Fibroblast of skin of abdomen (primary cell): Measurements from ENCODE around the gene PI4K2B.
A peak's percentile ranks its signal among the peaks of the same experiment; 100 is the strongest.
"Not testable (repeated sequence)": the region's sequence is repeated elsewhere in the genome, so short reads cannot be mapped to it uniquely, and the experiment has no call there.

Source experiments
- DNase-seq: peaks from one replicate; pipeline ENCODE4 v3.0.0-alpha.2; 2013

The PI4K2B gene

DNA sequence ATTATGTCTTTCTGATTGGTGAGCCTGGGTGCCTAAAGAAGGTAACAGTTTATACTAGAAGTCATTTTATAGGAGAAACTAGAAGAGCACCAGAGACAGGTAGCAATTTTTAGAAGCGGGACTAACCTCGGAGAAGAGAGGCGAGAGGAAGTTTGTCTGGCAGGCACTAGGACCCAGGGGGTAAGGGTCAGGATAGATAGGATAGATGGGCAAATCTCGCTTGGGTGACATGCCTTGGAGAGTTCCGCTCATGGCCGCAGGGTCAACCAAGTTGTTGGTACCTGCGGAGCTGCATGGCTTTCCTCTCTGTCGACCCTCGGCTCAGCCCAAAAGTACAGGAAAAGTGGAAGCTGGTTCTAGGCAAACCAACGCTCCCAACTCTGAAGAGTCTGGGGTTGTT lies 11.3 kb downstream of the PI4K2B start:
- DNase-seq, result no peak

DNA sequence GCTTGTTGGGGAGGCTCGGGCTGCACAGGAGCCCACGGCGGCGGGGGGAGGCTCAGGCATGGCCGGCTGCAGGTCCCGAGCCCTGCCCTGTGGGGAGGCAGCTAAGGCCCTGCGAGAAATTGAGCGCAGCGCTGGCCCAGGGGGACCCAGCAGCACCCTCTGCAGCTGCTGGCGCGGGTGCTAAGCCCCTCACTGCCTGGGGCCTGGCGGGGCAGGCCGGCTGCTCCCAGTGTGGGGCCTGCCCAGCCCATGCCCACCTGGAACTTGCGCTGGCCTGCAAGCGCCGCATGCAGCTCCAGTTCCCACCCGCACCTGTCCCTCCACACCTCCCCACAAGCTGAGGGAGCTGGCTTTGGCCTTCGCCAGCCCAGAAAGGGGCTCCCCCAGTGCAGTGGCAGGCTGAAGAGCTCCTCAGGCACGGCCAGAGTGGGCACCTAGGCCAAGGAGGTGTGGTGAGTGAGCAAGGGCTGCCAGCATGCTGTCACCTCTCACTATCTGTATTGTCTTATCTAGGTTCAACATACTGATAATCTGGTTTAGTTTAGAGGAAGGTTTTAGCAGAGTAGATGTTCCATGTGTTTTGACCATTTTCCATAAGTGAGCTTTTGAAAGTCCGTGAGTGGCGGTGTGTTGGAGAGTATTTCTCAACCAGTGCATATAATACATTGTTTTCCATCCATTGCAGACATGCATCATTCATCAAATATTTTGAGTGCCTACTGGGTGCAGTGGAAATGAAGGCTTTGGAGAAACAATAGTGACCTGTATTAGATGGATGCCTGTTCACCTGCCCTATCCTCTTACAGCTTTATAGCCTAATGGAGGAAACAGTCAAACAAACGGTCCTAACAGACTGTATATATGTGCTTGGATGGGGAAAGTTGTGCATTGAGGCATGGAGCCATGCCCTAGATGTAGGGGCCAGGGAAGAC lies 13.1 kb downstream of the PI4K2B start:
- DNase-seq, result no peak

DNA sequence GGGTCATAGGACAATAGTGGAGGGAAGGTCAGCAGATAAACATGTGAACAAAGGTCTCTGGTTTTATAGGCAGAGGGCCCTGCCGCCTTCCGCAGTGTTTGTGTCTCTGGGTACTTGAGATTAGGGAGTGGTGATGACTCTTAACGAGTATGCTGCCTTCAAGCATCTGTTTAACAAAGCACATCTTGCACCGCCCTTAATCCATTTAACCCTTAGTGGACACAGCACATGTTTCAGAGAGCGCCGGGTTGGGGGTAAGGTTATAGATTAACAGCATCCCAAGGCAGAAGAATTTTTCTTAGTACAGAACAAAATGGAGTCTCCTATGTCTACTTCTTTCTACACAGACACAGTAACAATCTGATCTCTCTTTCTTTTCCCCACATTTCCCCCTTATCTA lies 15.0 kb downstream of the PI4K2B start:
- DNase-seq, result not testable (repeated sequence)

DNA sequence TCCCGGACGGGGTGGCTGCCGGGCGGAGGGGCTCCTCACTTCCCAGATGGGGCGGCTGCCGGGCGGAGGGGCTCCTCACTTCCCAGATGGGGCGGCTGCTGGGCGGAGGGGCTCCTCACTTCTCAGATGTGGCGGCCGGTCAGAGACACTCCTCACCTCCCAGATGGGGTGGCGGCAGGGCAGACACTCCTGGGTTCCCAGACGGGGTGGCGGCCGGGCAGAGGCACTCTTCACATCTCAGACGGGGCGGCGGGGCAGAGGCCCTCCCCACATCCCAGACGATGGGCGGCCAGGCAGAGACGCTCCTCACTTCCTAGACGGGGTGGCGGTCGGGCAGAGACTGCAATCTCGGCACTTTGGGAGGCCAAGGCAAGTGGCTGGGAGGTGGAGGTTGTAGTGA lies 15.7 kb downstream of the PI4K2B start:
- DNase-seq, result not testable (repeated sequence)

DNA sequence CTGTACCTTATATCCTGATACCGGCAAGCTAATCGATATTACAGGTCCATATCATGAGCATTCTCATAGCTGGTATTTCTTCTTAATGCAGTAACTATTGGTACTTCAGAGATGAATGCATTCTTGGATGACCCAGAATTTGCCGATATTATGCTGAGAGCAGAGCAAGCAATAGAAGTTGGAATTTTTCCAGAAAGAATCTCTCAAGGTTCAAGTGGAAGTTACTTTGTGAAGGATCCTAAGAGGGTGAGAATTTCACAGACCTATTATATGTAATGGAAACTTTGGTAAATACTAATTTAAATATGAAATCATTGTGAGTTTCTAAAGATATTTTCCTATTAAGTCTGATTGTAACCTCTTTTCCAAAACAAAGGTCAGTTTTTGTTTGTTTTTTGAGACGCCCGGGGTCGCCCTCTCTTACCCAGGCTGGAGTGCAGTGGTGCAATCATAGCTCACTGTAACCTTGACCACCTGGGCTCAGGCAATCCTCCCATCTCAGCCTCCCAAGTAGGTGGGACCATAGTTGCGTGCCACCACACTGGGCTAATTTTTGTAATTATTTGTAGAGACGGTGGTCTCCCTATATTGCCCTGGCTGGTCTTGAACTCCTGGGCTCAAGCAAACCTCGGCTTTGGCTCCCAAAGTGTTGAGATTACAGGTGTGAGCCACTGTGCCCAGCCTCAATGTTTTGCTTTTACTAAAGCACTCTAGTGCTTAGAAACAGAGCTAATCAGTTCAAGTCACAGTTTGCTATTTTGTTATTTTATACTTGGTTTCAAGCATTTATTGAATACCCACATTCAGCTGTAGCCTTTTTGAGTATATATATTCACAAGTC lies 18.6 kb downstream of the PI4K2B start:
- no peak for DNase-seq

DNA sequence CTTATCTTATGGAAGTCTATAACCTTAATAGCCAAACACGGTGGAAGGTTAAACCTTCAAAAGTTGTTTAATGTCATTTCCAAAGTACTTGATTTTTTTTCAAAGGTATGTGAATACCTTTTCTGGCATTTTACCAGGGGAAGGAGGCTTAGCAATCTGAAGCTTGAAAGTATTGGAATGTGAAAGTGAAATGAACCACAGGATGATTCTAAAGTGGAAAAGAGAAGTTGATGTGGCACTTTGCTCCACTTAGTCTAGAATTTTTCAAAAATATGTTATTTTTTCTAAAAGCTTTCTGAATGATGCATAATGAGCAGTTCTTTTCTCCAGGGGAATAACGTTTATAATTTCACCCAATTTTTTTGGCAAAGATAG lies 19.2 kb downstream of the PI4K2B start:
- no peak for DNase-seq

DNA sequence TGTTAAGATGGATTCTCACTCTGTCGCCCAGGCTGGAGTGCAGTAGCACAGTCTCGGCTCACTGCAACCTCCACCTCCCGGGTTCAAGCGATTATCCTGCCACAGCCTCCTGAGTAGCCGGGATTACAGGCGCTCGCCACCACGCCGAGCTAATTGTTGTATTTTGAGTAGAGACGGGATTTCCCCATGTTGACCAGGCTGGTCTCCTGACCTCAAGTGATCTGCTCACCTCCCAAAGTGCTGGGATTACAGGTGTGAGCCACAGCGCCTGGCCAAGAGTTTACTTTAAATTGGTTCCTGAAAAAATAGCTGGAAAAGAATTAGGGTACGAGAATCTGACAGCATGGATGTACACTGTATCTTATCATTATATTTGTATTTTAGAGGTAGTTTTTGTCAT lies 20.0 kb downstream of the PI4K2B start:
- not testable (repeated sequence) for DNase-seq

DNA sequence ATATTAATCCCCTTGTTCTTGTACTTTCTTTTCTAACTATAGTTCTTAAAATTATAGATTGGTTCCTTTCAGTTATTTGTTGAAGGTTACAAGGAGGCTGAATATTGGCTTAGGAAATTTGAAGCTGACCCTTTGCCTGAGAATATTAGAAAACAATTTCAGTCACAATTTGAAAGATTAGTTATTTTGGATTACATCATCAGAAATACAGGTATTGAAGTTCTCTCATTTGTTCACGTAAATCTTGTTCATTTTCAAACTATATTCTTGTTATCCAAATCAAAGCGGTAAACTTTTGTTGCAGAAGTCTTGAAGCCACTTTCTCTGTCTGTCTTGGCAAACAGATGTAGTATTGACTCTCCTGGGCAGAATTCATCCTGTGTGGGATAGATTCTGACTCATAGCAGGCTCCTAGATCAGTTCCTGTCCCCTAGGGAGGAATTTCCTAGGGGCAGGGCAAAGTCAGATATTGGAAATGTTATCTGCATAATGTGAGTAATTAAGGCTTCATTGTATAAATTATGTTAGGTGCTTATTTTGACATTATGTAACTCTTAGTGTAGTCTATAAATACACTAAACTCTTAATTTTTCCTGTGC lies 25.2 kb downstream of the PI4K2B start:
- peak; percentile 47 for DNase-seq

DNA sequence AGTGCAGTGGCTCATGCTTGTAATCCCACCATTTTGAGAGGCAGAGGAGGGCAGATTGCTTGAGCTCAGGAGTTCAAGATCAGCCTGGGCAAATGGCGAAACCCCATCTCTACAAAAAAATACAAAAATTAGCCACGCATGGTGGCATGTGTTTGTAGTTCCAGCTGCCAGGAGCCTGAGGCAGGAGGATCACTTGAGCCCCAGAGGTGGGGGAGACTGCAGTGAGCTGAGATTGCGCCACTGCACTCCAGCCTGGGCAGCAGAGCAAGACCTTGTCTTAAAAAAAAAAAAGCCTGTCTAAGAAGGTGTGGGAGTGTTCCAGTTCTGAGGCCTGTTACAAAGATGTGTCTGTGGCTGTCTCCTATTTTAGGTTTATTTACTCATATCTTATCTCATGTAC lies 38.0 kb downstream of the PI4K2B start:
- DNase-seq, result no peak

DNA sequence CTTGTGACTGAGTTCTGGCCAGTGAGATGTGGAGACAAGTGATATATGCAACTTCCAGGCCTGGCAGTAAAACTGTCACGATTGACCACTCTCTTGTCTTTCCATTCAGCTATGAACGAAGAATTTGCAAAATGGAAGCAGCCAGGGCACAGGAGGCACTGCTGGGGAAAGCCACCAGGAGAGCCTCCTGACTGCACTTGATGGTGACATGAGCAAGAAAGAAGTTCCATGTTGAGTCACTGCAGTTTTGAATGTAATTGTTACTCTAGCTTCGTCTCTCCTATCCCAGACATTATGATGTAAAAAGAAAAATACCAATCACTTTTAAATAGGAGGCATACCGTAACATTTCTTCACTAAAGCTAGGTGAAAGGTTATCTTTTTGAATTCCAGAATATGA lies 46.4 kb downstream of the PI4K2B start:
- no peak for DNase-seq

DNA sequence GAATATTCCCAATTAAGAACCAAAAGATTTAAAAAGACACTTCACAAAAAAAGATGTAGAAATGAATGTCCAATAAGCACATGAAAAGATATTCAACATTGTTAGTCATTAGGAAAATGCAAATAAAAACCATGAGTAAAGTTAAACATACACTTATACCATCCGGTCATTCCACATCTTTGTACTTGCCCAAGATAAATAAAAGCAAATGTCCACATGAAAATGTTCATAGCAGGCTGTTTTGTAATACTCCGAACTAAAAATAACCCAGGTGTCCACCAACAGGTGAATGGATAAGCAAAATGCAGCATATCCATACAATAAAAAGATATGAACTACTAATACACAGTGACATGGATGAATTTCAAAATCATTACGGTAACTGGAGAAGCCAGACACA lies 50.1 kb downstream of the PI4K2B start:
- DNase-seq, result no peak

DNA sequence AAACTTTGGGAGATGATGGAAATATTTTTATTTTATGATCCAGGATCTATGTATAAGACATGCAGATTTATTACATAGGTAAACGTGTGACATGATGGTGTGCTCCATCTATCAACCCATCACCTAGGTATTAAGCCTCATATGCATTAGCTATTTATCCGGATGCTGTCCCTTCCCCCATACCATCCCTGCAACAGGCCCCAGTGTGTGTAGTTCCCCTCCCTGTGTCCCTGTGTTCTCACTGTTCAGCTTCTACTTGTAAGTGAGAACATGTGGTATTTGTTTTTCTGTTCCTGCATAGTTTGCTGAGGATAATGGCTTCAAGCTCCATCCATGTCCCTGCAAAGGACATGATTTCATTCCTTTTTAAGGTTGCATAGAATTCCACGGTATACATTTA lies 50.6 kb downstream of the PI4K2B start:
- no peak for DNase-seq

DNA sequence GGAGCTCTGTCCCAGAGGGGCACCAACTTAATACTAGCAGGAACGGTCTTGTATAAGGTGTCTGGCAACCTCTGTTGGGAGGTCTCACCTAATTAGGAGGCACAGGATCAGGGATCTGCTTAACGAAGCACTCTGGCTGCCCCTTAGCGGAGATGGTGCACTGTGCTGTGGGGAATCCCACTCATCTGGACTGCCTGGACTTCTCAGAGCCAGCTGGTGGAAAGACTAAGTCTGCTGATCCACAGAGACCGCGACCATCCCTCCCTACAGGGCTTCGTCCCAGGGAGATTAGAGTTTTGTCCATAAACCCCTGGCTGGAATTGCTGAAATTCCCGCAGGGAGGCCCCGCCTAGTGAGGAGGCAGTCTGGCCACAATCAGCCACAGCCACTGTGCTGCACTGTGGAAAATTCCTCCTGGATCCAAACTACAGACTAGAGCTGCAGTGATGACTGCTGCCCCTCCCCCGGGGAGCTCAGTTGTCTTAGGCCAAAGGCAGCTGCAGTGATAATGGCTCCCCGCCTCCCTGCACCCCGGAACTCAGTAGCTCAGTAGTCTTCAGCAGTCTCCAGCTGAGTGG lies 56.7 kb downstream of the PI4K2B start:
- DNase-seq, result no peak

DNA sequence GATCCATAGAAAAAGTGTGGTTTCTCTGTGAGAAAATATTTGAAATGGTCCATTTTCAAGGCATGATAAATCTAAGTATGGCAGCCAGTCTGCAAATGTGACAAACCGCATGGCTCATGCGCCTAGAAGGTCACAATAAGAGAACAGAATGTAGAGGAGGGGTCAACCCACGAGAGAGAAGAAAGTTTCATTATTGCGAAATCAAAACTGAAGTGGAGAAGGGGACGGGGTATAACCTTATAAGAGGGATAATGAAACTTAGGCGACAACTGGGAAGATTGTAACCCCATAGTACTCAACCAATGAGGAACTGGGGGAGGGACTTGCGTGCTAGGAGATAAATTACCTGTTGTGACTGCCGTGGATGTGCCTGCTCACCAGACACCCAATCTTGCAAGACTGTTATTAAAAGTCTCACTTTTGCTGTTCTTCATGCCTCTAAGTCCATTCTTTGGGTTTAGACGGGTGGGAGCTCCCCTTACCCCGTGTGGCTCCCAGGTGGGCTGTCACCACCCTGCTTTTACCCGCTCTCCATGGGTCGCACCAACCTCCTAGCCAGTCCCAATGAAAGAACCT lies 57.4 kb downstream of the PI4K2B start:
- no peak for DNase-seq

DNA sequence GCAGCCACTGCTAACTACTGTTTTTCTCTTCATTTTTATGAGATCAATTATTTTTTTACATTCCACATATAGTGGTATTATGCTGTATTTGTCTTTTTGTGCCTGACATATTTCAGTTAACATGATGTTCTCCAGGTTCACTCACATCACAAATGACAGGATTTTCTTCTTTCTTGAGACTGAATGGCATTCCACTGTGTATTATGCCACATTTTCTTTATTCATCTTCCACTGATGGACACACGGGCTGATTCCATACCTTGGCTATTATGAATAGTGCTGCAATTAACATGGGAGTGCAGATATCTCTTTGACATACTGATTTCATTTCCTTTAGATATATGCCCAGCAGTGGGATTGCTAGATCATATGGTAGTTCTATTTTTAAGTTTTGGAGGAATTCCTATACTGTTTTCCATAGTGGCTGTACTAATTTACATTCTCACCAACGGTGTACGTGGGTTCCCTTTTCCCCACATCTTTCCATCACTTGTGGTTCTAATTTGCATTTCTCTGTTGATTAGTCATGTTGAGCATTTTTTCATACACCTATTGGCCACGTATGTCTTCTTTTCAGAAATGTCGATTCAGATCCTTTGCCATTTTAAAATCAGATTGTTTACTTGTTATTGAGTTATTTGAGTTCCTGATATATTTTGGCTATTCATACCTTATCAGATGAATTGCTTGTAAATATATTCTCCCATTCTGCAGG lies 63.9 kb downstream of the PI4K2B start:
- no peak for DNase-seq

DNA sequence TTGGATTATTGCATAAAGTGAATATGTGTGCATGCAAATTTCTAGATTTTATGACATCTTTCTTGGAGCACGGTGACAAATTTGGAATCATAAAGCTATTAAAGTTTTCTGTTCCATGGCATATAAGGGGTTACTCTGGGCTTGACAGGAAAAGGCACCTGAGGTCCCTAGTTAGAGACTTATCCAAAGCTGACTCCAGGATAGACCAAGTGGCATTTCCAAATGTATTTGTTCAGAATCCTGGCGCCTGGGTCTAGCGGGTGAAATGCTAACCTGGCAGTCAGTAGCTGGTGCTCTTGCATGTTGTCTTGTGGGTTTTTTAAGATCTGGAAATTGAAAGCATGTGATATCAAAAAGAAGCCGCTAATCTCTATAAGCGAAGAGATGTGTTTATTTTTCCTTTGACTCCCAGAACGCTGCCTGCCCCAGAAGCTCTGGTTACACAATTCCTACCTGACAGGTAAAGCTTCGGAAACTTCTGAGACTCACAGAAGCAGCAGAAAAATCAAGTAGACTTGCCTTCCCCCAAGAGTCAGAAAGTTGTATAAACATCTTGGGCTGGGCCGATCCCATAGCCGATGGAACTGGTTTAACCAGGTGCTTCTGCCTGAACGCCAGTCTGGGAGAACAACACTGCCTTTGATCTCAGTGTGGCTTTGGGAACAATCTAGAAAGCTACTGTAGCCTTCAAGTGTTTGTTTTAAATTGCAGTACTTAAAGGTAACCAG lies 65.8 kb downstream of the PI4K2B start:
- DNase-seq, result no peak

DNA sequence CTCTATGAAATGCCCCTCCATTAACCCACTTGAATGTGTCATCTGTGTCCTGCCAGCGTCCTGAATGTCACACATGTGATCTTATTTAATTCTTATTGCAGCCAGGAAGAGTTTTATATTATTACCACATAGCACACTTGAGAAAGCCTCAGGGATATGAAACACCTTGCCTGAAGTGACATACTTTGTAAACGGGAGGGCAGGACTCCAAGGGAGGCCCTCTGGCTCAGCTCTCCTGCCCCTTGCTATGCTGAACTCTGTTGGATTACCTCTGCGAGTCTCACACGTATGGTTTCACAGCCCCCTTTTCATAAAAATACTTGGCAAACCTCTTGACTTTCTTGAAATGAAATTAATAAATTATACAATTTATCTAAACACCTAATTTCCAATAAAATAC lies 67.6 kb downstream of the PI4K2B start:
- no peak for DNase-seq

DNA sequence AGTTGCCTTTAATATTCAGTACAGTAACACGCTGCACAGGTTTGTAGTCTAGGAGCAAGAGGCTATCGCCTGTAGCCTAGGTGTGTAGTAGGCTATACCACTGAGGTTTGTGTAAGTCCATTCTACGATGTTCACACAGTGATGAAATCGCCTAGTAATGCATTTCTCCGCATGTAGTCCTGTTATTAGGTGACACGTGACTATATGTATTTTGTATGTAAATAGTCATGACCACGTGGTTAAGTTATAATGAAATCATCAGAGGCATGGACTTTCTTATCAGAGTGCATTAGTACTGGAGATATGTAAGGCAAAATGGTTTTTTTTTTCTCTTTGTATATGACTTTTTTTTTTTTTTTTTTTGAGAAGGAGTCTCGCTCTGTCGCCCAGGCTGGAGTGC lies 68.8 kb downstream of the PI4K2B start:
- DNase-seq, result no peak

DNA sequence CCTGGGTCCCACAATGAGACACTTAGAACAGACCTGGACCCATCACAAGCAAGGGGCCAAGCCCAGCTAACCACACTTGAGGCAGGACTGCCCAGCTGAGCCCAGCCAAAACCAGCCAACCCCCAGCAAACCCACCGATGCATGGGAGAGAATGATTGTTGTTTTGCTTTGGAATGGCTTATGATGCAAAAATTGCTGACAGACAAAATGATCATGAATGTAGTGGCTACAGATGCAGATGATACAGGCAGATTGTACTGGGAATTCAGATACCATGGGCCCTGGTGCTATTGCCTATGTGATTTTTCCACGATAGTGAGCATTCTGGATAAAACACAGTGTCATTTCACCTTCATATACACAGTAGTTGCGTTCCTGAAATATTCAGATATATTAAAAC lies 69.7 kb downstream of the PI4K2B start:
- no peak for DNase-seq

DNA sequence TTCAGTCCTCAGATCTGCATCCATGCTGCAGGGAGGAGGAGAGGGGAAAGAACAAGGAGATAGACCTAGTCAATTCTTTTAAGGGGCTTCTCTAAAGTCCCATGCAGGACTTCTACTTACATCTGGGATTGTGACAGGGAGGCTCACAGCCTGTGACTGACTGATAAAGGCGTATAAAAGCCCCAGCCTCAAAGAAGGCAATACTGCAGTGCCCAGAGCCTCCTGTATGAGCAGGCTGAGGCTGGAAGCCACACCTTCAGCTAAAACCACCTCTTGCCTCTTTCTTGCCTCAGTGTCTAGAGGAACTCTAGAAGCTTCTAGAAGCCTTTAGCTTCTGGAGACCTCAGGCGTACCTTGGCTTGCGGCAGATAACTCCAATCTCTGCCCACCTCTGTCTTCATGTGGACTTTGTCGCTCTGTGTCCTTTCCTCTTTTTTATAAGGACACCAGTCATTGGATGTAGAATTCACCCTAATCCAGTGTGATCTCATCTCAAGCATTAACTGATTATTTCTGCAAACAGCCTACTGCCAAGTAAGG lies 72.8 kb downstream of the PI4K2B start:
- DNase-seq, result no peak

DNA sequence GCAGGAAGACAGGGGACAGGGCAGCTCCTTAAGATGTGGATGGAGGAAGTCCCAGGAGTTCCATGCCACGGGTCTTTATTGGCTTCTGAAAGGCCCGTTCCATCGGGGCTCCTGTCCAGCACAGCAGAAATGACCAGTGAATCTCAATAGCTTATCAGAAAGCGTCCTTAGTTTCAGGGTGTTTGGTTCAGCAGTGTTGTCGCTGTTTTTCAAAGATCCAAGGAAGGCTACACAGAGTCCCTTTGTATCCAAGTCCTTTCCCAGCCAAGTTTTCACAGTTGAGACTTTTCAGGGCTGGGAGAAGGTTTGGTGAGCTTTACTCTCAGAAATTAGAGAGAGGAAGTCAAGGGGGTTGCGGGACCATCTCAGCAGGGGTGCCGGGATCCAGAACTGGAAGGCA lies 73.8 kb downstream of the PI4K2B start:
- DNase-seq, result no peak
